HG02973 (cell line): ENCODE results near the gene TEX55.
"Not testable (repeated sequence)": the region's sequence is repeated elsewhere in the genome, so short reads cannot be mapped to it uniquely, and the experiment has no call there.

Experiments used
- ATAC-seq: cut with Tn5 transposase; IDR thresholded peaks from one replicate; pipeline ENCODE4 v1.9.1; 2021; ENCODE audit warnings: moderate library complexity; ENCODE audit not compliant: unreplicated experiment

The TEX55 gene

DNA sequence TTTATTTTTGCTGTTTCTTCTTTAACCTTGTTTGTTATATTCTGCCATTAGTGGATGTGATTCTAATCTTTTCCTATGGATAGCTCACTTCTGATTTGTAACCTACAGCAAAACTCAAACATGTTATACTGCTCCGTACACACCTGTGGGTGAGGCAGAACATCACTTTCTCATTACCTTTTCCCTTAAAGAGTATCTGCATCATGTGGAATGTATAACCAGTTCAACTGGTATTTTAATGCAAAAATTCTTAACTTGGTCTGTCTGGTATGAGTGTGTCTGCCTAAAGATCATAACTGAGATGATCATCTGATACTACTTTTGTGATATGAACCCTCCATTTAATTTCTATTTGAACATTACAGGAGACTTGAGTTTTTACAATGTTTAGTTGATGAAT is 14.4 kb downstream of the TEX55 start:
- no peak for ATAC-seq

DNA sequence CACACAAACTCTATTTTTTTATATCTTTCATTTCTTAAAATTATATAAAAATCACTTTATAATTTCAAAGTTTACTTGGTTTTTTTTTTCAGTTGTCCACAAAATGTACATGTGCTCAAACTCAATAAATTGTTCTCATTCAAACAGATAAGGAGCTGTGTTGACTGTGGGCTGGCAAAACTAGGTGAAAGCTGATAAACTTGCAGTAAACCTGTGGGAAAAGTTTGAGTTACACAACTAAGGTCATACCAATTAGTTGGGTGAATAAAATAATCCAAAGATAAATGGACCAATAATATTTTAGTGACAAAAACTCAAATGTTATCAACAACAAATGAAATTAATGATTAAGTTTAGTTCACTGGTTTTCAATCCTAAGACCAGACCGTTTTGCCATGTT is 14.8 kb downstream of the TEX55 start:
- ATAC-seq: no peak

DNA sequence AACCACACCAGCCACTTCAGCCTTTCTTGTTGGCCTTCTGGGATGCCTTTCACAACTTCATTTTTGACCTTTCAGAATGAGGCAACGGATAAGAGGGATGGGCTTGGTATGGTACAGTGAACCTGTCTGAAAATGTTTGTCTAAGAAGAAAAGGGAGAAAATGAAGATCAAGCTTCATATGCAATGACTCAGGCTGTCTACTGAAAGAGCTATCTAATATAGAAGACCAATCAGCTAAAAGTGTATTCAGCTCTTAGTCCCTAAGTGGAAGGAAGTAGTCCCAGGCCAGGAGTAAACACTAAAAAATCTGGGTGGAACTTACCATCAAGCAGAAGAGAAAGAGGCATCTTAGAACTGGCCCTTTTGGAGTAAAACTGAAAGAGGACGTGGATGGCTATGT is 15.3 kb downstream of the TEX55 start:
- no peak for ATAC-seq

DNA sequence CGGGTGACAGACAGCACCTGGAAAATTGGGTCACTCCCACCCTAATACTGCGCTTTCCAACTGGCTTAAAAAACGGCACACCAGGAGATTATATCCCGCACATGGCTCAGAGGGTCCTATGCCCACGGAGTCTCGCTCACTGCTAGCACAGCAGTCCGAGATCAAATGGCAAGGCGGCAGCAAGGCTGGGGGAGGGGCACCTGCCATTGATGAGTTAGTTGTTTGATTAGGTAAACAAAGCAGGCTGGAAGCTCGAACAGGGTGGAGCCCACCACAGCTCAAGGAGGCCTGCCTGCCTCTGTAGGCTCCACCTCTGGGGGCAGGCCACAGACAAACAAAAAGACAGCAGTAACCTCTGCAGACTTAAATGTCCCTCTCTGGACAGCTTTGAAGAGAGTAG is 18.8 kb downstream of the TEX55 start:
- ATAC-seq: not testable (repeated sequence)

DNA sequence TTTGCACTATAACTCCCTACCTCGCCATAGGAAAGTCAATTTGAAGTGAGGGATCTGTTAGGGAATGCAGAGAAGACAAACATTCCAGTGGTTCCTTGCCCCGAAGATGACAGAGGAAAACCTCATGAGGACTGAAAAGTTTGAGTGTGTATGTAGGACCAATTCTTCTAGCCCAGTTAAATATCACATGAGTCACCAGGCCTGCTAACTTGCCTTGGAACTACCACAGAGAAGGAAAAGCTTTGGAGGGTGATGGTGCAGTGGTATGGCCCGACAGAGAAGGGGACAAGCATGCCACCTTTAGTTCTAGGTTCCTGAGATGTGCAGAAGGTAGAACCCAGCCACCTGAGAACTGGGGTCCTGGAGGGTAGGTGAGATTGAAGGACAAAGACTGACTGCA is 24.9 kb downstream of the TEX55 start:
- no peak for ATAC-seq

DNA sequence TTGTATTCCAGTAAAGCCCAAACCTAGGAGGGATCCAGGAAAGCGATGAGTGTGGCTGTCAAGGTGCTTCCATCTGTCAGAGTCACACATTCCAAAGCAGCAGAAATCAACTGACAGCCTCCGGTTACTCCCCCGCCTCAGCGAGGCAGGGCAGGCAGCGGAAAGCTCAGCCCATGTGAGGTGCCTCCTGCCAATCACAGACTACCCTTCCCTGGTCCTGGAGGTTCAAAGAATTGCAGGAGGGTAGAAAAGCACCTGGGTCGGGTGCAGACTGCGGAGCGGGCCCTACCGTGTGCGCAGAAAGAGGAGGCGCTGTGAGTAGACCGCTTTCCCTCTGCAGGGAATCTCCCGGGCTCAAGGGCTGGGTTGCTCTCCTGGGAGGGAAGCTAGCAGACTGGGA is 27.4 kb downstream of the TEX55 start, which contains the start of gene UPK1B:
UPK1B (plus strand) TSS at position 274 of the 400 bp plus-strand sequence. CDS start 13,144 bp downstream, outside the sequence.
- no peak for ATAC-seq

DNA sequence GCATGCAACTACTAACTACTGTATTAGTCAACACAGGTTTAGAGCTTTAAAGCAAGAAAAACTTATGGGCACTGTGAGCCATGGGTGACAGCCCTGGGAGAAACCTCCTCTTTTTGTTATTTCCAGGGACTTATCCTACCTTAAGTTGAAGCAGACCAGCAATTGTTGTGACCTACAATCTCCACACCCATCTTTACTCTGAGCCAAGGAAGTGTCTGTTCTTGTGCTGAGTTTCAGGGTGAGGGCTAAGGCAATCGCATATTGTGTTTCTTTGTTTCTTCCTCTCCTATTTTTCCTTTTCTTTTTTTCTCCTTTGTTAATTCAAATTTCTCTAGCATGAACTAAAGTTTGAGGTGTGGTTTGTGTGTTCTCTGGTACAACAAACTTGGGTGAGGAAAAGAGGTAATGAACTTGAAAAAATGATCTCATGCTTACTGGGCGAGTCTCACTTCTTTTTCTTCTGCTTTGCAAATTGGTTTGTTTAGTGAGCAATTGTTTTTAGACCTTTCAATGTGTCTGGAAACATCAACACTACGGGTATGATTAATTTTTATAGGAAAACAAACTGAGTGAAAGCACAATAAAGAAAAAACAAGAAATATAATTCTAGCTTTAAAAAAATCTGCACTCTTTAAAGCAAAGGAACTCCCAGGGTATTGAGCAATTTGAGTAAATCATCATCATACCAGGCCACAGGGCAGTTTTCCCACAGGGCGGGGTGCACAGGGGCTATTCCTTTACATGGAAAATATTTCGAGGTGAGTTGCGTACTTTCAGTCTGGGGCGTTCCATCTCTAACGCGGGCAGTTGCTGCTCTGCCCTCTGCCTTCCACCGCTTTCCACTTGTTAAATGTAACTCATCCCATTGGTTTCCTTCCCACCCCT is 30.1 kb downstream of the TEX55 start:
- no peak for ATAC-seq

DNA sequence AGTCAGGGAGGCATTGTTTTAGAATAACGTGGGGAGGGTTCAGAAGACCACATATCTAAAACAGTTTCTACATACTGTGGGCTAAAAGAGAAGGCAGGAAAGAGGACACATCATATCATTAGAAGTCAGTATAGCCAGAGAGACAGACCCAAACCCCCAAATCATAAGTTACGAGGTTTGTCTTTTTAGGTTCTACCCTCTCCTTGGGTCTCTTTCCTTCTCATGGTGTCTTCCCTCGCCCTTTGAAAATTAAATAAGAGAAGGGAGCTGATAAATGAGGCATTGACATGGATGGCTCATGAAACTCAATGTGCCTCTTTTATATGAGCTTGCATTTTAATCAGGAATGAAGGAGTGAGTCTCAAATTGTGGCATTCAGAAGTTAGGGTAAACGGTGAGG is 30.8 kb downstream of the TEX55 start:
- no peak for ATAC-seq

DNA sequence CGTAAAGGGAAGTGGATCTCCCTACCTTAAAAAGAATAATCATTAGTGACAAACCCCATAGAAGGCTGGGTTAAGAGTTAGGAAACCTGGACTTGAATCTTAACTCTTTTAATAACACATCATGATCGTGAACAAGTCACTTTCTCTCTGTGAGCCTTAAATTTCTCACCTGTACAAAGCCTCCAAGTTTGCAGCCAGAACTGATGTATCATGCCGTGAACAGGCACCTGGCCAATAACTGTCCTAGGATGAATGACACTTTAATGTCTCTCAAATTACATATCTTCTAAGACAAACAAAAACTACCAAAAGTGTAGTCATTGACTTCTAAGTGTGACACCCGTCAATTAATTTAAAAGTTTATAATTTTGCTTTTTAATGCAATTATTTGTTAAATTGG is 31.4 kb downstream of the TEX55 start:
- ATAC-seq: no peak

DNA sequence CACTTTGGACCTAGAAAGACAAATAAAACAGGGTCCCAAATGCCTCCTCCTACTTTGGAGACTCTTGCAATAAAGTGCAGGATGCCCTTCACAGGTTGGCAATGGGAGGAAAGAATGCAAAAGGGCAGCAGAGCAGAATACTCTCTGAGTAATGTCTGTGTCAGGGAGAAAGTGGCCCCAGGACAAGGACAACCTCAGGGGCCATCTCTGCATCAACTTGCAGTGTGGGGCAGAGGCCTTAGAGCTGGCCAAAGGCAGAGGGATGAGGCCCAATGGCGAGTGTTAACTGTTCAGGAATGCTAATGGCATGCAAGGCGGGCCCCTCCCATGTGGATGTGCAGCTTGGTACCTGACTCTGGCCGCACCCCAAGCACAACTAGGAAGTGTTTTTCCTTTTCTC is 35.8 kb downstream of the TEX55 start:
- ATAC-seq: no peak

DNA sequence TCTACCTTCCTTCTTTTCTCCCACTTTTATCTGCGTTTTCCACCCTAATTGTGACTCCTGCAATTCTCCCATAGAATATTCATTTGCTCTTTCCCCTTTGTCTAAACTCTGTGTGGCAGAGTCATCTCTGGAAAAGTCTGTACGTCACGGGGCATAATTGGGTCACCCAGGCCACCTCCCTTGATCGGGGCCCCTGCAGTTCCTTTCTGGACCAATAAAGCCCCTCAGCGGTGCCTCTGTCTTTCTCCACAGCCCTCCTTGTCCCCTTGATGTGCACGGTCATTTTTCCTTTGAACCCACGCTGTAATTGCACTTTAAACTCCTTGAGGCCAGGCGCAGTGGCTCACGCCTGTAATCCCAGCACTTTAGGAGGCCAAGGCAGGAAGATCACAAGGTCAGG is 38.1 kb downstream of the TEX55 start:
- ATAC-seq: no peak

DNA sequence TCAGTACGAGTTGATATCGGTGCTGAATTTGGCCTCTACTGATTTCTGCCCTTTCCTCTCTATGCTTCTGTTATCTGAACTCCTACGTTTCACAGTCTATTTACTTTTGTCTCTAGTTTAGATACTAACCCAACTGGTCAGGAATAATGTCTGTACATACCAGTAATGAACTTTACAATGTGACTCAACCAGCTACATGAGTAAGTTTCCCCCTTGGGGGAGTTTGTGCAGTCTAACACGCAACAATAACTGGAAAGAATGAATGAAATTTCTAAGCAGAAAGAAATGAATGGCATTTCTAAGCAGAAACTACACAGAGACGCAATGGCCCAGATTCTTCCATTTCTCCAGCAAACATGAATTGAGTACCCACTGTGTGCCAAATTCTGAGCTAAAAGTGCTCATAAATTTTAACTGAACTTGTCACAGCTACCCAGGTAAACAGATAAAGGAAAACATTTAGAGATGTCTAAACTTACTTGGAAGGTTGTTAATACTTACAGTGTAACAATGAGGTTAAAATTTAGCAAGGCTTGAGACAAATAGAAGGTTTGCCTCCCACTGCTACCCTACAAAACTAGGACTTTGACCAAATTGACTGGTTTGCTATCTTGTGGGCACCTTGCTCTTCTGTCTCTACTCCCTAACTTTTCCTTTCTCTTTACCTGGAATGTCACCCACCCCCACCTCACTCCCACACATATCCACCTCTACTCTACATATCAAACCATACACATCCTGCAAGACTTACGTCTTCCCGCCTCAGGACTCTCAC is 39.0 kb downstream of the TEX55 start:
- no peak for ATAC-seq

DNA sequence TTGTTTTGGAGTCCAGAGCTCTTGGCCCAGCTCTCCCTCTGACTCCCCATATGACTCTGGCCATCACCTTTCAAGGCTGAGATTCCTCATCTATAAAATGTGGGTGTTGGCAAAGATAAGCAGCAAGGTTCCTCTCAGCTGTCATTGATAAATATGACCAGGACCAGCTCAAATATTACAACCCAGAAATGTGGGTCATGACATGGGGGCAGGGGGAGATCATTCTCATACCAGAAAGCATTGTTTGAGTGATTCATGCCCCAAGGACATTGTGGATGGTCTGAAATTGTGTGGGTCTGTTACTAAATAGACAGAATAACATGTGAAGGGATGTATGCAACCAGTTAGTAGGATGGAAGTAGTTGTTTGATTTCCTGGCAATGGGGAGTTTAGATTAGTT is 41.3 kb downstream of the TEX55 start:
- no peak for ATAC-seq

DNA sequence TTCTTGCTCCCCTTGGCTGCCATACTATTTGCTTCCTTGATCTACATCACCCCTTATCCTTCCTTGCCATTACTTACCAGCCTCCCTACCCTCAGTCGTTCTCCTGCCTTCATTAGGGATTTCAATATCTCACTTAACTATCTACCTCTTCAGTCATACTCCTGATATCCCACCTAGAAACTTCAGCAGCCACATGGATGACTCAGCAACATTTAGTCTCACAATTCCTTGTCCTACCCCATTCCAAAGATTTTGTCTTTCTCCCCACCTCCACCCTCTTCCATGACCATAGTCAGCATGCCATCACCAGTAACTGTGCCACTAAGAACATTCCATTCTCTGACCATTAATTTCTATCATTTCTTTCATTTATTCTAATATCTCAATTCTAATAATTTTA is 45.8 kb downstream of the TEX55 start:
- ATAC-seq: no peak

DNA sequence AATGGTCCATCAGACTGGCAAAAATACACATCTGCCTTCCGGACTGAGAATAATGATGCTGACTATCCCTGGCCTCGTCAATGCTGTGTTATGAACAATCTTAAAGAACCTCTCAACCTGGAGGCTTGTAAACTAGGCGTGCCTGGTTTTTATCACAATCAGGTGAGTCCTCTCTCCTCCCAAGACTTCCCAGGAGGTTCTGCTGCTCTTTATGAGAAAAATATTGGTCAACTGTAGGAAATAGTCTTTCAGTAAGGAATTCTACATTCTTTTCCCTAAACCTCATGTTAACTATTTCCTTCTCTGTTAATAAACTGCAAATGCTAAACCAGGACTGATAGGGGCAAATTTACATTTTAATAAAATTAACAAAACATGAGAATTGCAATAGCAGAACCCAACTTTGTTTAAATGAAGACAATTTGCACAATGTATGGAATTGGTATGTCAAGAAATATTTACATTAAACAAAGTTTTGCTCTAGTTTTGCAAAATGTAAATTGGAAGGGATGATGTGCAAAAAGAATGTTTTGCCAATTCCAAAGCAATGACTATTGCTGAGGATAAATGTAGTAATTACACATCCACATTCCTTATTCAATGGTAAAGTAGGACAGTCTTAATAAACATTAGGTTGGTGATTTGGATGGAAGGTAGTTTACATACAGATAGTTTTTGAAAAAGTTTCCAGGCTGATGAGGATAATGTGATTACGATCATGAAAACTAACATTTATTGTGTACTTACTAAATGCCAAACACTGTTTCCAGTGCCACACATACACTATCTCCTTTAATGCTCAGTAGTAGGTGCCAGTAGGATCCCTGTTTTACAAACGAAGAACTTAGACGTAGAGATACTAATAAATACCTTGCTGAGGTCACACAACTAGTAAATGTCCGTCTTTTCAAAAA is 48.5 kb downstream of the TEX55 start:
- no peak for ATAC-seq

DNA sequence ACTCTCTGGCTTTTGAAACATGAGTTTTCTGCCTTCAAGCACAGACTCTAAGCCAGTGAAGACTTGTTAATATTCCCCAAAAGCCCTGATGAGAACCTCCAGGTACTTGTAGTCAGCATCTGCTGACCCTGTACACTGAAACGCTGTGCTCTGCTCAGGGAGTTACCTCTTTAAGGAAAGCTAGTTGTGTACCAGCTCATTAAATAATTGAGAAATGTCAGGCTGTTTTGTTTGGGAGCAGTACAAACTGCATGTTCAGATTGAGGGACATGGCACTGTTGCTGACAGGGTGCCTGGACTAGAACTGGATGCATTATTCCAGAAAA is 49.1 kb downstream of the TEX55 start:
- ATAC-seq: no peak

DNA sequence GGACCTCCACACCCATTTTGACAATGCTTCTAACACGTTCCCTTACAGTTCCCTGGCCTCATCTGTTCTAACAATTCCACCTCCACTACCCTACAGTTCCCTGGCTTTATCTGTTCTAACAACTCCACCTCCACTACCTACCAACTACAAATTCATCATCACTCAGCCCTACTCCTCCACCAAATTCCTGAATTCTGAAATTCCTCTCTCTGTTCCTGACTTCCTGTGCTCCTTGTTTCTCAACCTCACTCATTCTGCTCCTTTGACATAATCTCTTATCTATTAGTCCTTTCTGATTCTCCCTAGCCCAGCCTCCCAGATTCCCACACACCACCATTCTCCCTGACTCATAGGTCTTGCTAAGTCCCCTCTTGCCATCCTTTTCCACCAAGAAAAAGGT is 49.9 kb downstream of the TEX55 start:
- ATAC-seq: no peak
